COR-L47 (cell line): ENCODE data around the gene PIEZO2.
"Not testable (repeated sequence)": the region's sequence is repeated elsewhere in the genome, so short reads cannot be mapped to it uniquely, and the experiment has no call there.

Experiments
- DNase-seq: peaks from one replicate; lab custom pipeline; 2025; lab: John Stamatoyannopoulos, UW

PIEZO2 gene

GRCh38 chr18:10685484-10685883 lies 463.9 kb downstream of the PIEZO2 start:
- no peak for DNase-seq

GRCh38 chr18:10682368-10682714 lies 467.0 kb downstream of the PIEZO2 start:
- DNase-seq, result no peak

- DNase-seq, result no peak
Measured at GRCh38 chr18:10681581-10682367, 467.6 kb downstream of the PIEZO2 start.

GRCh38 chr18:10680271-10680596 lies 469.1 kb downstream of the PIEZO2 start:
- DNase-seq, result no peak

GRCh38 chr18:10679557-10680270 lies 469.7 kb downstream of the PIEZO2 start:
- no peak for DNase-seq

- DNase-seq, result no peak
Measured at GRCh38 chr18:10671441-10671840, 477.9 kb downstream of the PIEZO2 start.

GRCh38 chr18:10670856-10671255 lies 478.5 kb downstream of the PIEZO2 start:
- no peak for DNase-seq

GRCh38 chr18:10669441-10670100 lies 479.8 kb downstream of the PIEZO2 start:
- DNase-seq, result no peak

GRCh38 chr18:10663750-10664149 lies 485.6 kb downstream of the PIEZO2 start:
- no peak for DNase-seq

- no peak for DNase-seq
Measured at GRCh38 chr18:10661317-10661716, 488.1 kb downstream of the PIEZO2 start.

GRCh38 chr18:10660179-10660884 lies 489.0 kb downstream of the PIEZO2 start:
- DNase-seq, result no peak

- no peak for DNase-seq
Measured at GRCh38 chr18:10659594-10659993, 489.8 kb downstream of the PIEZO2 start.

GRCh38 chr18:10659000-10659399 lies 490.4 kb downstream of the PIEZO2 start:
- no peak for DNase-seq

GRCh38 chr18:10644003-10644402 lies 505.4 kb downstream of the PIEZO2 start:
- DNase-seq, result not testable (repeated sequence)

- DNase-seq, result not testable (repeated sequence)
Measured at GRCh38 chr18:10642915-10643524, 506.3 kb downstream of the PIEZO2 start.

- not testable (repeated sequence) for DNase-seq
Measured at GRCh38 chr18:10638539-10638885, 510.9 kb downstream of the PIEZO2 start.

- DNase-seq, result not testable (repeated sequence)
Measured at GRCh38 chr18:10637858-10638538, 511.4 kb downstream of the PIEZO2 start.

- DNase-seq, result not testable (repeated sequence)
Measured at GRCh38 chr18:10629076-10629475, 520.3 kb downstream of the PIEZO2 start.

- DNase-seq, result not testable (repeated sequence)
Measured at GRCh38 chr18:10626606-10627213, 522.7 kb downstream of the PIEZO2 start.

GRCh38 chr18:10623606-10624005 lies 525.8 kb downstream of the PIEZO2 start:
- not testable (repeated sequence) for DNase-seq

GRCh38 chr18:10622982-10623381 lies 526.4 kb downstream of the PIEZO2 start:
- not testable (repeated sequence) for DNase-seq
